HCT116 (cell line): ENCODE measurements around the gene P4HB. TPM values are rescaled to one million over a fixed set of nuclear protein-coding genes. Genes with fewer than 3 reads are reported as not detected.

Source experiments
- ATAC-seq: fragments of 200-7000 bp; cut with Tn5 transposase; 2 replicates; pipeline ENCODE4 v1.9.1; 2020; ENCODE audit warnings: mild to moderate bottlenecking, moderate library complexity
- BruUV-seq: library from RNA; stranded (reverse); fragments of 400-500 nt; replicated peaks from 2 replicates; lab custom pipeline; 2021; lab: Mats Ljungman, UMichigan
- CTCF ChIA-PET: fragments of 300-600 bp; sonication (Branson Sonifier 250); formaldehyde crosslinking; loops from one replicate; lab custom pipeline; 2021; ENCODE audit warnings: antibody characterized with exemption; lab: Charles Lee
- POLR2A ChIA-PET: fragments of 300-600, 350-600 bp; sonication (Branson Sonifier 250); formaldehyde crosslinking; loops from one replicate; lab custom pipeline; 2021; ENCODE audit warnings: antibody characterized with exemption; lab: Charles Lee
- RAD21 ChIA-PET, 2 experiments: fragments of 300-600 bp; sonication (Branson Sonifier 250); formaldehyde crosslinking; loops; one replicate each; lab custom pipeline; 2023; ENCODE audit warnings: low total read pairs in 2 of 2; ENCODE audit not compliant: uncharacterized antibody in 2 of 2, unreplicated experiment in 2 of 2, low non-redundant PET in 1 of 2; lab: Charles Lee
- DNase-seq: peaks from one replicate; pipeline ENCODE4 v3.0.0-alpha.2; 2010; ENCODE audit warnings: low read depth, low spot score
- H2AFZ ChIP-seq: fragments of 200-600 bp; shearing (Covaris generic), sonication (generic); 2 replicates; pipeline ENCODE4 v1.6.1; 2017; ENCODE audit warnings: low read depth, mixed run types, mixed read lengths, antibody characterized with exemption, low read length; ENCODE audit not compliant: poor library complexity, severe bottlenecking
- H3K27ac ChIP-seq: 2 replicates; pipeline ENCODE4 v1.5.1; 2012; ENCODE audit warnings: low read depth, low read length
- H3K27me3 ChIP-seq: fragments of 200-600 bp; sonication (generic); 2 replicates; pipeline ENCODE4 v1.6.1; 2016; ENCODE audit warnings: mixed run types, low read length, mixed read lengths; ENCODE audit not compliant: insufficient read depth
- H3K36me3 ChIP-seq, 2 experiments: fragments of 200-500 bp in 1 of 2; fragments of 200-600 bp in 1 of 2; sonication (Bioruptor generic) in 1 of 2; sonication (generic) in 1 of 2; 2 replicates each; pipeline versions ENCODE4 v1.5.1 to v1.6.1; 2014 to 2016; ENCODE audit warnings: low read length in 2 of 2, inconsistent platforms in 1 of 2, mixed read lengths in 1 of 2, mixed run types in 1 of 2; ENCODE audit not compliant: insufficient read depth in 2 of 2, control insufficient read depth in 1 of 2
- H3K4me1 ChIP-seq, 2 experiments: fragments of 200-600 bp in 1 of 2; sonication (generic) in 1 of 2; 2 replicates each; pipeline versions ENCODE4 v1.5.1 to v1.6.1; 2012 to 2017; ENCODE audit warnings: low read length in 2 of 2, inconsistent platforms in 1 of 2, mild to moderate bottlenecking in 1 of 2, mixed read lengths in 1 of 2, mixed run types in 1 of 2, moderate library complexity in 1 of 2; ENCODE audit not compliant: insufficient read depth in 2 of 2, control insufficient read depth in 1 of 2
- H3K4me2 ChIP-seq: fragments of 200-600 bp; sonication (generic); 2 replicates; pipeline ENCODE4 v1.6.1; 2017; ENCODE audit warnings: mixed run types, low read length, mixed read lengths
- H3K4me3 ChIP-seq, 2 experiments: fragments of 200-600 bp in 1 of 2; sonication (generic) in 1 of 2; replicated peaks in 1 of 2; 2 replicates each; pipeline ENCODE4 v1.5.1; 2011 to 2016; ENCODE audit warnings: low read length in 2 of 2, control low read depth in 1 of 2, low read depth in 1 of 2, mild to moderate bottlenecking in 1 of 2, mixed read lengths in 1 of 2, mixed run types in 1 of 2
- H3K79me2 ChIP-seq: fragments of 200-600 bp; sonication (generic); 2 replicates; pipeline ENCODE4 v1.6.1; 2017; ENCODE audit warnings: mild to moderate bottlenecking, mixed run types, low read length, moderate library complexity, mixed read lengths; ENCODE audit not compliant: insufficient read depth
- H3K9ac ChIP-seq: fragments of 200-600 bp; sonication (generic); 2 replicates; pipeline ENCODE4 v1.6.1; 2016; ENCODE audit warnings: low read length, mixed read lengths
- H3K9me2 ChIP-seq: fragments of 200-600 bp; sonication (generic), shearing (Covaris generic); 2 replicates; pipeline ENCODE4 v1.6.1; 2017; ENCODE audit warnings: mixed run types, mild to moderate bottlenecking, moderate library complexity; ENCODE audit not compliant: insufficient read depth
- H3K9me3 ChIP-seq, 2 experiments: fragments of 200-500 bp in 1 of 2; fragments of 200-600 bp in 1 of 2; sonication (Bioruptor generic) in 1 of 2; sonication (generic) in 1 of 2; 2 replicates each; pipeline ENCODE4 v1.6.1; 2014 to 2017; ENCODE audit warnings: low read length in 2 of 2, mixed read lengths in 2 of 2, inconsistent platforms in 1 of 2, low read depth in 1 of 2, mild to moderate bottlenecking in 1 of 2, mixed run types in 1 of 2, moderate library complexity in 1 of 2; ENCODE audit not compliant: control insufficient read depth in 1 of 2, insufficient read depth in 1 of 2
- H4K20me1 ChIP-seq: fragments of 200-600 bp; sonication (generic), shearing (Covaris generic); 2 replicates; pipeline ENCODE4 v1.6.1; 2017; ENCODE audit warnings: mixed run types, mild to moderate bottlenecking, moderate library complexity; ENCODE audit not compliant: insufficient read depth
- CTCF ChIP-seq, 3 experiments: fragments of 200-600 bp in 1 of 3; sonication (generic) in 1 of 3; IDR thresholded peaks in 2 of 3; conservative IDR thresholded peaks in 1 of 3; 2 replicates each; pipeline ENCODE4 v1.5.1; 2012 to 2017; ENCODE audit warnings: low read depth in 2 of 3, low read length in 2 of 3, antibody characterized with exemption in 1 of 3, borderline replicate concordance in 1 of 3, control low read depth in 1 of 3, mild to moderate bottlenecking in 1 of 3, mixed read lengths in 1 of 3, mixed run types in 1 of 3, moderate library complexity in 1 of 3; ENCODE audit not compliant: insufficient read depth in 1 of 3
- EGR1 ChIP-seq: IDR thresholded peaks from 2 replicates; pipeline ENCODE4 v1.6.1; 2012; ENCODE audit warnings: low read depth
- FOSL1 ChIP-seq: IDR thresholded peaks from 2 replicates; pipeline ENCODE4 v1.6.1; 2012; ENCODE audit warnings: low read depth
- JUND ChIP-seq: IDR thresholded peaks from 2 replicates; pipeline ENCODE4 v1.6.1; 2012
- TCF7L2 ChIP-seq: IDR thresholded peaks from 2 replicates; pipeline ENCODE4 v1.7.0; 2011; ENCODE audit warnings: borderline replicate concordance, inconsistent platforms; ENCODE audit not compliant: insufficient read depth, insufficient read length; ENCODE audit errors: extremely low read depth
- YY1 ChIP-seq: IDR thresholded peaks from 2 replicates; pipeline ENCODE4 v1.6.1; 2011; ENCODE audit warnings: low read length, low read depth, moderate library complexity, mild to moderate bottlenecking; ENCODE audit not compliant: insufficient replicate concordance; ENCODE audit errors: extremely low read depth
- intact Hi-C: fragments of 100-400 bp; cut with micrococcal nuclease; formaldehyde crosslinking; loops from 2 replicates; pipeline ENCODE4 v1.10.0; 2022
- total RNA-seq: library from RNA; stranded (reverse); gene quantifications from one replicate; pipeline ENCODE4 v1.2.1, GENCODE V29; 2021; ENCODE audit not compliant: unreplicated experiment

P4HB gene
- total RNA-seq, 1 experiment from 2014 or later: 1,043 TPM

GRCh38 chr17:81806461-81807209 is 53.7 kb downstream of the P4HB start:
- H3K79me2 ChIP-seq: no peaks in the 10 kb centered on the region
- H3K9ac ChIP-seq: no peak overlapping the region
- no peaks in the 10 kb centered on the region for H3K36me3 ChIP-seq
- RAD21 ChIA-PET: interaction anchor here in 1 of 2 experiments (0.6 kb wide), 1 partner anchor 530 kb away, joined by 4 read pairs; no protein-coding TSS in a partner anchor
- H3K27me3 ChIP-seq: peaks cover 13% of the 10 kb centered on the region; the same call in 1 of the 2 replicates
- no peak overlapping the region for H3K4me2 ChIP-seq
- intact Hi-C loops: no loop called here
- no peak overlapping the region for H3K27ac ChIP-seq
- no peak overlapping the region for H2AFZ ChIP-seq
- peak; percentile 18; the same call in 1 of the 2 replicates for ATAC-seq
- no peaks in the 10 kb centered on the region for H4K20me1 ChIP-seq
- DNase-seq: no peak
- H3K4me3 ChIP-seq: no peak overlapping the region
- TF ChIP-seq FOSL1 (no peak), EGR1 (no peak), JUND (no peak), CTCF (IDR thresholded peaks at IDR 0.05 in 2 of 3, conservative IDR thresholded peaks at IDR 0.05 in 1 of 3; ENCODE audit: borderline replicate concordance in 1 of 3, insufficient read depth in 1 of 3, low read depth in 2 of 3, low read length in 2 of 3) (no peak), YY1 (no peak), TCF7L2 (no peak)
- H3K9me3 ChIP-seq: no peaks in the 10 kb centered on the region
- CTCF ChIA-PET: no interaction called here
- BruUV-seq: no TSS peak
- POLR2A ChIA-PET: no interaction called here
- H3K9me2 ChIP-seq: no peaks in the 10 kb centered on the region
- peaks cover 0 to 6% of the 10 kb centered on the region in 2 experiments; a peak in 2 of 4 replicates for H3K4me1 ChIP-seq
